ENCODE data around the gene SKOR1. TPM values are rescaled to one million over a fixed set of nuclear protein-coding genes. Genes with fewer than 3 reads are reported as not detected.

Gene SKOR1, protein sequence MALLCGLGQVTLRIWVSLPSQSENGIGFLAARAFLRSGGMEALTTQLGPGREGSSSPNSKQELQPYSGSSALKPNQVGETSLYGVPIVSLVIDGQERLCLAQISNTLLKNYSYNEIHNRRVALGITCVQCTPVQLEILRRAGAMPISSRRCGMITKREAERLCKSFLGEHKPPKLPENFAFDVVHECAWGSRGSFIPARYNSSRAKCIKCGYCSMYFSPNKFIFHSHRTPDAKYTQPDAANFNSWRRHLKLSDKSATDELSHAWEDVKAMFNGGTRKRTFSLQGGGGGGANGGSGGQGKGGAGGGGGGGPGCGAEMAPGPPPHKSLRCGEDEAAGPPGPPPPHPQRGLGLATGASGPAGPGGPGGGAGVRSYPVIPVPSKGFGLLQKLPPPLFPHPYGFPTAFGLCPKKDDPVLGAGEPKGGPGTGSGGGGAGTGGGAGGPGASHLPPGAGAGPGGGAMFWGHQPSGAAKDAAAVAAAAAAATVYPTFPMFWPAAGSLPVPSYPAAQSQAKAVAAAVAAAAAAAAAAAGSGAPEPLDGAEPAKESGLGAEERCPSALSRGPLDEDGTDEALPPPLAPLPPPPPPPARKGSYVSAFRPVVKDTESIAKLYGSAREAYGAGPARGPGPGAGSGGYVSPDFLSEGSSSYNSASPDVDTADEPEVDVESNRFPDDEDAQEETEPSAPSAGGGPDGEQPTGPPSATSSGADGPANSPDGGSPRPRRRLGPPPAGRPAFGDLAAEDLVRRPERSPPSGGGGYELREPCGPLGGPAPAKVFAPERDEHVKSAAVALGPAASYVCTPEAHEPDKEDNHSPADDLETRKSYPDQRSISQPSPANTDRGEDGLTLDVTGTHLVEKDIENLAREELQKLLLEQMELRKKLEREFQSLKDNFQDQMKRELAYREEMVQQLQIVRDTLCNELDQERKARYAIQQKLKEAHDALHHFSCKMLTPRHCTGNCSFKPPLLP
- under 0.01 TPM in 2 replicates for total RNA-seq

GRCh38 chr15:67824976-67825880 is at the start of gene SKOR1:
SKOR1 (plus strand) TSS chr15:67825509; CDS start chr15:67825603, 94 bp downstream.
- DNase-seq (ENCODE audit: low read depth in 2 of 2): peak; percentile 44 to 49

DNA sequence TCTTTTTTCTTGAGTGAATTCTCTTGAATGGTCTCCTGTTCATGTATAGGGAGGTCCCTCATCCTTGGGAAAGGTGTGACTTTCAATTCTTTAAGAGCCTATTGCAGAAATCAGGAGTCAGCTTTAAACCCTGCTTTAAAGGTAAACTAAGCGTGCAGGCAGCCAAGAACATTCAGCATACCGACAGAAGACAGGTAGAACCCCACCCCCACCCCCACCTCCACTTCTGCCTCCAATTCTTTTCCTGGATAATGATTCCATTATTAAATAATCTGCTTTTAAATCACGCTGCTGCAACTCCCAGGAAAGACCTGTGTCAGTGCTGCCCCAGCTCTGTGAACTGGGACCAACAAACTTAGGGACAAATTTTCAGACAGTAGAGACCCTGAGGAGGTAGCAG is 49.3 kb upstream of the SKOR1 start:
- DNase-seq (ENCODE audit: low read depth in 2 of 2): no peak

GRCh38 chr15:67776600-67776999 is 48.7 kb upstream of the SKOR1 start:
- DNase-seq (ENCODE audit: low read depth in 2 of 2): peak in 1 of 2 donors; percentile 41

GRCh38 chr15:67777071-67777470 is 48.2 kb upstream of the SKOR1 start:
- DNase-seq (ENCODE audit: low read depth in 2 of 2): no peak

- DNase-seq (ENCODE audit: low read depth in 2 of 2): no peak
These were observed 47.5 kb upstream of the SKOR1 start for GRCh38 chr15:67777773-67778172.

GRCh38 chr15:67778968-67779548 is 46.3 kb upstream of the SKOR1 start:
- DNase-seq (ENCODE audit: low read depth in 2 of 2): no peak

DNA sequence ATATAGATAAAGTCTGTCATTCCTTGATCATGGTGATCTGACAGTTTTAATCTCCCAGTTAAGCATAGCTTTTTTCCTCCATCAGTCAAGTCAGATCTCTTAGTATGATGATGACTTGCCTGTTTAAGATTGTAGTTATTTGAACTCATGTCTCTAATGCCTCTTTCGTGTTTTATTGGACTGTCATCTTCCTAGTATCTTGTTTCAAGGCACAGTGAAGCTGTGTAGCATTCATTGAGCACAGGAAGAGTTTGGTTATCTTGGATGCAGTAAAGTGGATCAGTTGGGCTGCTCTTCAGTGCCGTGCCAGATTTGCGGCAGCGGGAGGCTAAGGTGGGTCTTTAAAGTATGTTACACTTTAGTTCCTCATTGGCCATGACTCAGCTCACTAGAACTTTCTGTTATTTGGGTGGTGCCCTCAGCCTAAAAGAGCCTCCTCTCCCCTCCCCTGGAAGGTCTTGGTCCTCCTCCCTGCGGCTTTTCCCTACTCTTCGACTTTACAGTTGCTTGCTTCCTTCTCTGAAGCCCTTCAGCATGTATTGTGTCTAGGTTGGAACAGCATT is 45.7 kb upstream of the SKOR1 start:
- DNase-seq (ENCODE audit: low read depth in 2 of 2): no peak

DNA sequence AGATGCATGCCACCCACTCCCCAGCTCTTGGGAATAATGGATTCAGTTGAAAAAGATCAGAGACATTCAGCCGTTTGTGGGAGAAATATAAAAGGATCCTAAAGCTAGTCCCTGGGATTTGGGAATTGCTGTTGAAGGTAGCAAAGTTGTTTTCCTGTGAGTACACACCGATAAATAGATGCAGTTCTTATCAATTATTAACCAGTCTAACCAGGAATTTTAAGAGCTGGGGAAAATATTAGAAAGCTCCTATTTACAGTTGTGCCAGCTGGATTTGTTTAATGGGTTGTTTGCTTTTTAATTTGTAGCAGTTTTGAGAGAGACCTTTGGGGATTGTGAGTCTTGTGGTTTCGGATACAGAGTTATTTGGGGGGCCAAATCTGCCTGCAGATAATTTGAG is 44.2 kb upstream of the SKOR1 start:
- no peak for DNase-seq (ENCODE audit: low read depth in 2 of 2)

DNA sequence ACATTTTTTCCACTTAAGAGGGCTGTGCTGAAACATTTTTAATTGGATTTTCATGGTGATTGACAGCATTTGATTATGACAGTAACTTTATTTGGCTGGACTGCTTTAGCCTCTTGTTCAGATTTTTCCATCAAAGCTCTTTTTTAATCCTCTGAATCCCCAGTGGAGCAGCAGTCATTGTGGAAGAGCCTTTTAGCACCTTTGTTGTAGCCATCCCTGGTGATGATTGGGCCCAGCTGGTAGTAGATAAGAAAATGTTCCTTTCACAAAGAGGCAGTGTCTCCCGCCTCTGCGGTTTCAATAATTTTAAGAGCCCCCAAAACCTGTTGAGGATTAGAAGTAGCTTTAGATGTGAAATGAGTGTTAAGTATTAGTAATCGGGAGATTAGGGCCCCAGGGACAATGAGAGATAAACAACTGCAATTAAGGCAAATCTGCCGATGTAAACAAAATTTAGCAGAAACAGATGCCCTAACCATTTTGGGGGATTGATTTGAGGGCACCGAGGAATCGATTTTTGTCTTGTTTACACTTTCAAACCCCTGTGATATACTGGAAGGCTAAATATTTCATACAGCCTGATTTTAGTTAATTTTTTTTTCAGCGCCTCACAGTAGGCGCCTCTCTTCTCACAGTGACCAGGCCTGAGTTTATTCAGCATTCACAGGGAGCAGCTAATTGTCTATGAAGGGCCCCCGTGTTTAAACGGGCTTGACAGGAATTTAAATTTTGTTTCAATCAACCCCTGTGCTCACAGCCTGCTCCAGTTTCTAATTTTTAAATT is 43.2 kb upstream of the SKOR1 start:
- DNase-seq (ENCODE audit: low read depth in 2 of 2): no peak

GRCh38 chr15:67782691-67782991 is 42.7 kb upstream of the SKOR1 start:
- peak in 1 of 2 donors; percentile 35 for DNase-seq (ENCODE audit: low read depth in 2 of 2)

DNA sequence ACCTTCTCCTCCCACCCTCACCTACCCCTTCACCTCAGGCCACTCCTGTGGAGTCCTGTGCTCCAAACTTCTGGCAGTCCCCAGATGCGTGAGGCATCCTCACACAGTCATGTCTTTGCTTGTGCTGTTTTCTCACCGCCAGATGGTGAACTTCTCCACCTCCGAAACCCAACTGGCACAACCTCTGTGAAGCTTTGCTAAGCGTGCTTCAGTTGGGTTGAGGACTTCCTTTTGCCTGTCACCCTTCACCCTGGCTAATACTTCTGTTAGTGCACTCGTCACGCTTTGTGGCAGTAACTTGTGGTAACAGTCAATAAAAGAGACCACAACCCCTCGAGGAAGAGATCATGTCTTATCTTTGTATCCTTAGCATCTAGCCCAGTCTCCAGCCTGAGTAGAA is 42.0 kb upstream of the SKOR1 start:
- DNase-seq (ENCODE audit: low read depth in 2 of 2): no peak

DNA sequence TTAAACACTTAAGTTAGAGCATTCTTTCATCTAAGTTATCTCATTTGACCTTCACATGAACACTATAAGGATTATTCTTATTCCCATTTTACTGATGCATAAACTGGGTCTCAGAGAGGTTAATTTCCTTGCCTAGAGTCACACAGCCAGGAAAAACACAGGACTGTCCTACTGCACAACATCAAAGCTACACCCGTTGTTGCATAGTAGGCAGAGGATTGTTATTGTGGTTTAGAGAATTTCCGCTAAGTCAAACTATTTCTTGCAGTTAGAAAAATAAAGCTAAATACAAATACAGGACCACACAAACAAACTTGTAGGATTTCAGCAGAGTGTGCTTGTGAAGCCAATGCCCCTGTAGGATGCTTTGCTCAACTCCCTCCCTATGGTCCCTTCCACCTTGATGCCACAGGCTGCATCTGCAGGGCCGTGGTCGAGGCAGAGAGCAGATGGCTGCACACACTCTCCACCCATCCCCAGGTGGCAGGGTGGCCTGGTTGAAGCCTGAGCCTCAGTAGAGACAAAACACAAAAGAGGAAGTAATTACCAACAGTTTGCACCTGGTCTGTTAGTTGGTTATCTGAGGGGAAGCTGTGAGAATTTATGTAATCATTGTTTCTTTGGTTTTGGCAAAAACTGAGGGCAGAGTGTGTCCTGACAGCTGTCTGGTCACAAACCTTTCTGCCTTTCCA is 41.1 kb upstream of the SKOR1 start:
- no peak for DNase-seq (ENCODE audit: low read depth in 2 of 2)

- no peak for DNase-seq (ENCODE audit: low read depth in 2 of 2)
These were observed 40.4 kb upstream of the SKOR1 start for GRCh38 chr15:67784856-67785430.

DNA sequence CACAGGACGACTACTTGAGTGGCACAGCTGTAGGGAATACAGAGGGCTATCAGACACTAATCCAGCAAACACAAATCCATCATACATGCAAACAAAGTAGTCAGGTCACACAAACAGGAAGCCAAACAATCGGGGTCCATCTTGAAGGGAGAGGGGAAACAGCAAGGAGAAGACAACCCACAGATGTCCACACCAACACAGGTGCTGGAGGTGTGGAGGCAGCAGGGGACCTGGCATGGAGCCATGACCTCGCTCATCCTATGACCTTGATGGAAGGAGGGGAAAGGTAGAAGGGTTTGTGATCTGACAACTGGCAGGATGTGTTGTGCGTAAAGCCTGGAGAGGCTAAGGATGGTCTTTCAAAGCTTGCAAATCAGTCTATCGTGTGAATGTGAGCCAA is 39.9 kb upstream of the SKOR1 start:
- no peak for DNase-seq (ENCODE audit: low read depth in 2 of 2)

- DNase-seq (ENCODE audit: low read depth in 2 of 2): no peak
These were observed 38.7 kb upstream of the SKOR1 start for GRCh38 chr15:67786646-67787045.

GRCh38 chr15:67788986-67789385 is 36.3 kb upstream of the SKOR1 start:
- no peak for DNase-seq (ENCODE audit: low read depth in 2 of 2)

DNA sequence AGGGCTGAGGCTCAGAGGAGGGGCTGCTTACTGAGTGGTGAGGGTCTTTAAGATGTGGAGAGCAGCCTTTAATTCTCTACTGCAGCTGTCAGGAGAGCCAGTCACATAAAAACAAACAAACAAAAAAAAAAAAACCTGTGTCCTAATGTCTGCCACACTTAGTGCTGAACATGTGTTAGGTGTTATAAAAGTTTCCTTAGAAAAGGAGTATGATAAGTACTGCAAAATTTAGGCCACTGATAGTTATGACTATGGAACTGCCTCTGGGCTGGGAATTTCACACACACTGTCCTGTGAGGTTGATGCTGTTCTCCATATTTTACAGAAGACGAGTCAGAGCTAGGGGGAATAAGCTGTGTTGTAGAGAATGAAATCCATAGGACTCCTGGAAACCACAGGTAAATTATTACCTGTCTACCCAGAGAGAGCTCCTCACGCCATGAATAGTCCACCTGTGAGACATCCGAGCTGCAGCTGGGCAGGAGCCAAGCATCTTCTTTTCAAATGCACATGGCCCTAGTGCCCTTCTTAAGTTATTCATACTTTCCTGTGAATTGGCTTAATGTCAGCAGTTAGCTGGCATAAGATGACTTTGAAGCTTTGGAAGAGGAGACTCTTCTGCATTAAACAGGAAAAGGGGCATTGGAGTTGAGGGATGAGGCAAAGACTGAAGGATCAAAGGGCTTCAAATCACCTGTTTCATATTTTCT is 34.5 kb upstream of the SKOR1 start:
- DNase-seq (ENCODE audit: low read depth in 2 of 2): no peak

- DNase-seq (ENCODE audit: low read depth in 2 of 2): no peak
These were observed 32.9 kb upstream of the SKOR1 start for GRCh38 chr15:67792250-67792942.
